K562 (cell line): ENCODE measurements around the gene LUZP1. TPM values are rescaled to one million over a fixed set of nuclear protein-coding genes. Genes with fewer than 3 reads are reported as not detected.

ENCODE experiments used
- ARID3A ChIP-seq: IDR thresholded peaks from 2 replicates; pipeline ENCODE4 v1.6.1; 2012; ENCODE audit warnings: low read depth, low read length, improper control_type of control experiment, borderline replicate concordance
- BDP1 ChIP-seq: IDR thresholded peaks from 3 replicates; pipeline ENCODE4 v1.6.1; 2011; ENCODE audit not compliant: insufficient read length, insufficient read depth
- BRF2 ChIP-seq: IDR thresholded peaks from 3 replicates; pipeline ENCODE4 v1.6.1; 2011; ENCODE audit warnings: borderline replicate concordance, mild to moderate bottlenecking; ENCODE audit not compliant: insufficient read length, insufficient read depth
- COPS2 ChIP-seq: fragments of 450-650 bp; conservative IDR thresholded peaks from 2 replicates; pipeline ENCODE4 v1.6.1; 2016; ENCODE audit warnings: mild to moderate bottlenecking, moderate library complexity
- CREBBP ChIP-seq: IDR thresholded peaks from one replicate; pipeline ENCODE4 v1.6.1; 2012; ENCODE audit warnings: low read depth, mild to moderate bottlenecking, control low read depth, inconsistent platforms, low read length
- DDX20 ChIP-seq: fragments of 450-650 bp; IDR thresholded peaks from 2 replicates; pipeline ENCODE4 v1.6.1; 2016; ENCODE audit warnings: missing genetic modification characterization, low read depth, mild to moderate bottlenecking, missing compliant biosample characterization, moderate library complexity
- DNMT1 ChIP-seq: fragments of 450-650 bp; IDR thresholded peaks from 2 replicates; pipeline ENCODE4 v1.6.1; 2016; ENCODE audit warnings: antibody characterized with exemption, mild to moderate bottlenecking
- E2F8 ChIP-seq: fragments of 450-650 bp; IDR thresholded peaks from 2 replicates; pipeline ENCODE4 v1.7.1; 2018; ENCODE audit warnings: mild to moderate bottlenecking, low read depth; ENCODE audit not compliant: partially characterized antibody
- ESRRB ChIP-seq: fragments of 250-450 bp; sonication (Bioruptor Pico); IDR thresholded peaks from 2 replicates; pipeline ENCODE4 v1.5.0; 2020; ENCODE audit warnings: mild to moderate bottlenecking, moderate library complexity, borderline replicate concordance
- MEIS2 ChIP-seq: fragments of 450-650 bp; IDR thresholded peaks from 2 replicates; pipeline ENCODE4 v1.6.1; 2014; ENCODE audit warnings: mild to moderate bottlenecking; ENCODE audit not compliant: partially characterized antibody
- PRMT5 ChIP-seq: sonication (generic); formaldehyde crosslinking; IDR thresholded peaks from 2 replicates; pipeline ENCODE4 v1.5.0; 2020; ENCODE audit warnings: missing genetic modification reagents
- RAD21 ChIP-seq, 2 experiments: fragments of 250-450 bp in 1 of 2; fragments of 450-650 bp in 1 of 2; sonication (Bioruptor Pico) in 1 of 2; formaldehyde crosslinking in 1 of 2; IDR thresholded peaks in 1 of 2; conservative IDR thresholded peaks in 1 of 2; 2 replicates each; pipeline versions ENCODE4 v1.4.0 to v1.8.0; 2020 to 2022; ENCODE audit warnings: mild to moderate bottlenecking in 2 of 2, moderate library complexity in 1 of 2
- TAF9B ChIP-seq: fragments of 450-650 bp; IDR thresholded peaks from 2 replicates; pipeline ENCODE4 v1.6.1; 2018; ENCODE audit warnings: mild to moderate bottlenecking; ENCODE audit not compliant: partially characterized antibody
- TCF15 ChIP-seq: fragments of 250-450 bp; sonication (Bioruptor Pico); IDR thresholded peaks from 2 replicates; pipeline ENCODE4 v1.8.0; 2022; ENCODE audit warnings: moderate library complexity, mild to moderate bottlenecking, inconsistent platforms
- TEAD1 ChIP-seq, 2 experiments: fragments of 450-650 bp in 1 of 2; sonication (generic) in 1 of 2; formaldehyde crosslinking; IDR thresholded peaks; 2 replicates each; pipeline versions ENCODE4 v1.4.0 to v1.8.0; 2020 to 2022; ENCODE audit warnings: mild to moderate bottlenecking in 2 of 2, missing genetic modification reagents in 1 of 2
- XRCC4 ChIP-seq: IDR thresholded peaks from one replicate; pipeline ENCODE4 v1.6.1; 2011; ENCODE audit not compliant: insufficient read depth, insufficient read length; ENCODE audit errors: extremely low read depth
- XRCC5 ChIP-seq: fragments of 200-400 bp; formaldehyde crosslinking; IDR thresholded peaks from 2 replicates; pipeline ENCODE4 v1.6.1; 2017; ENCODE audit warnings: low read depth, mild to moderate bottlenecking, low read length
- ZBTB12 ChIP-seq: fragments of 250-450 bp; sonication (Bioruptor Pico); IDR thresholded peaks from 2 replicates; pipeline ENCODE4 v1.4.0; 2020
- ZNF184 ChIP-seq: sonication (generic); formaldehyde crosslinking; IDR thresholded peaks from 2 replicates; pipeline ENCODE4 v1.5.0; 2020; ENCODE audit warnings: missing genetic modification reagents
- ZNF384 ChIP-seq: IDR thresholded peaks from 2 replicates; pipeline ENCODE4 v1.6.1; 2012; ENCODE audit warnings: low read depth, low read length, improper control_type of control experiment
- ZNF668 ChIP-seq: fragments of 250-450 bp; sonication (Bioruptor Pico); IDR thresholded peaks from 2 replicates; pipeline ENCODE4 v1.8.0; 2022; ENCODE audit warnings: mild to moderate bottlenecking, inconsistent platforms
- polyA plus RNA-seq, 8 experiments: library from polyadenylated mRNA; depleted of rRNA in 4 of 8; stranded (reverse) in 5 of 8; unstranded in 3 of 8; fragments of >200 nt; fragmentation: Nextera tagmentation in 2 of 8; fragmentation: Illumina TruSeq in 1 of 8; extraction: Ambion mirVana in 2 of 8; extraction: Trizol in 1 of 8; gene quantifications; 2 replicates each; pipeline versions ENCODE4 v1.2.1 to v1.2.3, GENCODE V29; 2011 to 2014; ENCODE audit warnings: inconsistent platforms in 1 of 8, missing spikeins in 1 of 8
- total RNA-seq, 7 experiments: library from RNA; depleted of rRNA in 6 of 7; stranded (reverse); fragments of >200 nt in 6 of 7; fragmentation: Illumina TruSeq in 2 of 7; extraction: Trizol in 2 of 7; gene quantifications; 2 replicates each; pipeline versions ENCODE4 v1.2.1 to v1.2.3, GENCODE V29; 2011 to 2021; ENCODE audit warnings: low replicate concordance in 1 of 7

The LUZP1 gene
- total and polyA plus RNA-seq, 9 of the 15 experiments (the other 6 are each of a cell fraction or from before 2014, with no cell fraction given) = 6.5 to 19.1 (median 12.4) TPM

GRCh38 chr1:23098463-23099170, 70.0 kb downstream of the LUZP1 start (continued):
- TF ChIP-seq BDP1 (no peak), PRMT5 (CRISPR knock-in tag) (no peak), TEAD1 (CRISPR knock-in tag; IDR thresholded peaks at IDR 0.05) (no peak), ZNF668 (no peak), TCF15 (CRISPR knock-in tag) (no peak), ZBTB12 (CRISPR knock-in tag) (no peak), COPS2 (no peak), CREBBP (no peak), DDX20 (no peak), ESRRB (CRISPR knock-in tag) (no peak), DNMT1 (no peak), MEIS2 (peak; percentile 56), ZNF184 (CRISPR knock-in tag) (no peak), TAF9B (no peak), XRCC4 (no peak), ZNF384 (peak; percentile 92), E2F8 (peak; percentile 47), XRCC5 (0 out of 2 replicates have a peak, but pooled peaks have one; percentile 56), ARID3A (no peak), BRF2 (no peak), RAD21 (CRISPR knock-in tag; conservative IDR thresholded peaks at IDR 0.05 in 1 of 2, IDR thresholded peaks at IDR 0.05 in 1 of 2) (peak; percentile 98 to 100)
